Endodermal cell (in vitro differentiated cells): ENCODE results near the gene RALGPS2. TPM values are rescaled to one million over a fixed set of nuclear protein-coding genes. Genes with fewer than 3 reads are reported as not detected.

Experiments used
- DNase-seq: peaks from one replicate; pipeline ENCODE4 v3.0.0-alpha.2; 2017
- H3K27ac ChIP-seq: 2 replicates; pipeline ENCODE4 v1.5.1; 2013; ENCODE audit warnings: mild to moderate bottlenecking, low read depth, low read length, moderate library complexity
- H3K27me3 ChIP-seq: 2 replicates; pipeline ENCODE4 v1.6.1; 2013; ENCODE audit warnings: mild to moderate bottlenecking, low read length, moderate library complexity; ENCODE audit not compliant: insufficient read depth, control insufficient read depth, poor library complexity, severe bottlenecking
- H3K36me3 ChIP-seq: 2 replicates; pipeline ENCODE4 v1.7.0; 2013; ENCODE audit warnings: mild to moderate bottlenecking, low read length, moderate library complexity; ENCODE audit not compliant: control insufficient read depth, insufficient read depth
- H3K4me1 ChIP-seq: one replicate; pipeline ENCODE4 v1.7.0; 2013; ENCODE audit warnings: low read length; ENCODE audit not compliant: control insufficient read depth, insufficient read depth
- H3K4me3 ChIP-seq: 2 replicates; pipeline ENCODE4 v1.5.1; 2013; ENCODE audit warnings: mild to moderate bottlenecking, low read length, moderate library complexity
- H3K9ac ChIP-seq: 2 replicates; pipeline ENCODE4 v1.6.1; 2013; ENCODE audit warnings: mild to moderate bottlenecking, low read length, moderate library complexity; ENCODE audit not compliant: poor library complexity, severe bottlenecking; ENCODE audit errors: extremely low read depth
- H3K9me3 ChIP-seq: 2 replicates; pipeline ENCODE4 v1.6.1; 2013; ENCODE audit warnings: mild to moderate bottlenecking, low read length, moderate library complexity; ENCODE audit not compliant: control insufficient read depth
- H3K27ac Mint-ChIP-seq: 2 replicates; pipeline ENCODE4 v1.8.0; 2020; ENCODE audit warnings: mixed read lengths
- H3K27me3 Mint-ChIP-seq: 2 replicates; pipeline ENCODE4 v1.8.0; 2021; ENCODE audit warnings: mild to moderate bottlenecking, mixed read lengths; ENCODE audit not compliant: insufficient read depth
- H3K36me3 Mint-ChIP-seq: 2 replicates; pipeline ENCODE4 v1.8.0; 2020; ENCODE audit warnings: low read depth, mixed read lengths
- H3K4me1 Mint-ChIP-seq: 2 replicates; pipeline ENCODE4 v1.8.0; 2020; ENCODE audit warnings: mixed read lengths
- H3K4me3 Mint-ChIP-seq: 2 replicates; pipeline ENCODE4 v1.8.0; 2020; ENCODE audit warnings: mild to moderate bottlenecking, moderate library complexity, mixed read lengths
- H3K9me3 Mint-ChIP-seq: 2 replicates; pipeline ENCODE4 v1.8.0; 2020; ENCODE audit warnings: mild to moderate bottlenecking, mixed read lengths
- WGBS, 2 experiments: methylation state at CpG; one replicate each; pipeline versions ENCODE4 v1.1.5 to v1.1.7; 2013; ENCODE audit warnings: missing lambda C conversion rate in 2 of 2, mixed read lengths in 1 of 2; ENCODE audit not compliant: insufficient coverage in 1 of 2, insufficient read length in 1 of 2; 5-methylcytosine and 5-hydroxymethylcytosine counted together
- total RNA-seq, 2 donors: library from RNA; stranded (reverse); fragmentation: NEBNext Ultra II Directional in 1 of 2; extraction: Animal tissue kit (Norgen Biotek cat#: 25700) in 1 of 2; gene quantifications; 2 replicates in 1 of 2; 3 replicates in 1 of 2; pipeline ENCODE4 v1.2.1, GENCODE V29; 2021
- TF ChIP-seq, protein P1 (sequence below): fragments of 200-600 bp; sonication (generic); conservative IDR thresholded peaks from 2 replicates; pipeline ENCODE4 v1.5.0; 2021; ENCODE audit warnings: antibody characterized with exemption, mild to moderate bottlenecking

Gene RALGPS2
- total RNA-seq, 2 donors from 2014 or later, result 56.6 to 73.1 TPM

DNA sequence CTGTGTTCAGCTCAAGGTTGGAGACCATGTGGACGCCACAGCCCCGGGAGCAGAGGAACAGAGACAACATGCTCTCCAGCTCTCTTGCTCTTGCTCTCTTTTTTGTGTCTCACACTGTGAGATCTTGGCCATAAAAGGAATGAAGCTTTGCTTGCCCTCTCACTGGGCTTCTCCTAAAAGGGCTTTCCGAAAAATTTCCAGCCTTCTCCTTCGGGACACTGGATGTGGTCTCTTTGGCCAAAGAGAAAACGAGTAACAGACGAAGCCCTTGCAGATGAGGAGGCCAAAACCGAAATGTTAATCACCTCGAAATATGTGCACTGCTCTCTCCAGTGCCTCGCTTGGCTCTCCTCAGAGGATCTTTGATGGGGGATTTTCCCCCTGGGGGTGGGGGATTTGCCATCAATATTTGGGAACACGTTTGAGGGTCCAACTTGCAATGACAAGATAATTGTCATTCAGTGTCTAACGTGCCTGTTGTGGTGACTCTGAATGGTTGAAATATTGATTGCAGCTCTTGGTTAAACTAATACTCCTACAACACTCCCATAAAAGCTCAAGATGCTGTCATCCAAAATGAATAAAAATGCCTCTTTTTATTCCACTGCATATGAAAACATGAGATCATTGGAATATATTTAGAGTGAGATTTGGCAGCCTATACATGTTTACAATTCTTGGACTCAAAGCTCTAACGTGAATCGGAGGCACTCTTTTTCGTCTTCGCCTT is 214.5 kb downstream of the RALGPS2 start:
- Histone ChIP-seq H3K36me3 (no peaks in the 10 kb centered on the region), H3K4me1 (no peaks in the 10 kb centered on the region), H3K4me3 (no peak overlapping the region), H3K27ac (peak overlapping the region; percentile 7), H3K27me3 (no peaks in the 10 kb centered on the region), H3K9me3 (no peaks in the 10 kb centered on the region), H3K9ac (no peak overlapping the region)
- Mint-ChIP-seq H3K27me3 (no peaks in the 10 kb centered on the region), H3K4me1 (no peaks in the 10 kb centered on the region), H3K27ac (no peak overlapping the region), H3K4me3 (no peak overlapping the region), H3K36me3 (no peaks in the 10 kb centered on the region), H3K9me3 (no peaks in the 10 kb centered on the region)
- no peak for DNase-seq
- WGBS, 2 experiments, result 92 to 93% methylated on average over 12 to 15 of the region's 15 CpGs
- TF ChIP-seq, protein P1, sequence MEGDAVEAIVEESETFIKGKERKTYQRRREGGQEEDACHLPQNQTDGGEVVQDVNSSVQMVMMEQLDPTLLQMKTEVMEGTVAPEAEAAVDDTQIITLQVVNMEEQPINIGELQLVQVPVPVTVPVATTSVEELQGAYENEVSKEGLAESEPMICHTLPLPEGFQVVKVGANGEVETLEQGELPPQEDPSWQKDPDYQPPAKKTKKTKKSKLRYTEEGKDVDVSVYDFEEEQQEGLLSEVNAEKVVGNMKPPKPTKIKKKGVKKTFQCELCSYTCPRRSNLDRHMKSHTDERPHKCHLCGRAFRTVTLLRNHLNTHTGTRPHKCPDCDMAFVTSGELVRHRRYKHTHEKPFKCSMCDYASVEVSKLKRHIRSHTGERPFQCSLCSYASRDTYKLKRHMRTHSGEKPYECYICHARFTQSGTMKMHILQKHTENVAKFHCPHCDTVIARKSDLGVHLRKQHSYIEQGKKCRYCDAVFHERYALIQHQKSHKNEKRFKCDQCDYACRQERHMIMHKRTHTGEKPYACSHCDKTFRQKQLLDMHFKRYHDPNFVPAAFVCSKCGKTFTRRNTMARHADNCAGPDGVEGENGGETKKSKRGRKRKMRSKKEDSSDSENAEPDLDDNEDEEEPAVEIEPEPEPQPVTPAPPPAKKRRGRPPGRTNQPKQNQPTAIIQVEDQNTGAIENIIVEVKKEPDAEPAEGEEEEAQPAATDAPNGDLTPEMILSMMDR, result no peak

DNA sequence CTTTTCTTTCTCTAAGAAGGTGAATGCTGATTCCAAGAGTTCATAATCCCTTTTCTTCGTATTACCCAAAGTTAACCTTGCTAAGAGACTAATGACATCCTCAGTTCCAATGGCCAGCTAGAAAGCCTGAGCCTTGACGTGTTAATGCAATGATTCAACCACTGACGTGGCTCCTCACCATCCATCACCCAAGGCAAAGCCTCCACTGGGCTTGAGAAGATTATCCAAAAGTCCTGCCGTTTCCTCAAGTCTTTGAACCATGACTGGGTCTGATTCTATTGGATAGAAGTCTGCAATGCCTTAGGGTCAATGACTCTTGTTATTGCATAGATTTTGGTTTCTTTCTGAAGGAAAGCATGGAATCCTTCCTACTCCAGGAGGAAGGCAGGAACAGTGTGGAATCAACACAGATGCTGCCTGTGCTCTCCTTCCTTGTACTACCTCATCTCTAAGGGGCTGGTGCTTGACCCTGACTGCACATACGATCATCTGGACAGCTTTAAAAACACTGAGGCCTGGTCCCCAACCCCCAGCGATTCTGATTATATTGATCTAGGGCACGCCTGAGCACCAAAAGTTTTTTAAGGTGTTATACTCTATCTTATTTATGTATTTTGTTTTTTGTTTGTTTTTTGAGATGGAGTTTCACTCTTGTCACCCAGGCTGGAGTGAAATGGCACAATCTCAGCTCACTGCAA is 215.2 kb downstream of the RALGPS2 start:
- no peaks in the 10 kb centered on the region for H3K27me3 Mint-ChIP-seq
- Histone ChIP-seq H3K4me3 (no peak overlapping the region), H3K36me3 (no peaks in the 10 kb centered on the region), H3K27ac (no peak overlapping the region), H3K4me1 (no peaks in the 10 kb centered on the region), H3K9ac (no peak overlapping the region), H3K27me3 (no peaks in the 10 kb centered on the region), H3K9me3 (no peaks in the 10 kb centered on the region)
- H3K4me3 Mint-ChIP-seq, result no peak overlapping the region
- TF ChIP-seq, protein P1, result no peak
- 93 to 100% methylated on average over 5 to 7 of the region's 7 CpGs for WGBS, 2 experiments
- H3K27ac Mint-ChIP-seq, result no peak overlapping the region
- peak; percentile 12 for DNase-seq
- H3K4me1 Mint-ChIP-seq, result no peaks in the 10 kb centered on the region
- H3K9me3 Mint-ChIP-seq, result no peaks in the 10 kb centered on the region
- no peaks in the 10 kb centered on the region for H3K36me3 Mint-ChIP-seq

GRCh38 chr1:178941261-178941689 is 216.2 kb downstream of the RALGPS2 start:
- Histone ChIP-seq H3K27me3 (no peaks in the 10 kb centered on the region), H3K4me3 (no peak overlapping the region), H3K36me3 (no peaks in the 10 kb centered on the region), H3K9ac (no peak overlapping the region), H3K27ac (no peak overlapping the region), H3K4me1 (no peaks in the 10 kb centered on the region), H3K9me3 (no peaks in the 10 kb centered on the region)
- no peaks in the 10 kb centered on the region for H3K9me3 Mint-ChIP-seq
- no peaks in the 10 kb centered on the region for H3K4me1 Mint-ChIP-seq
- H3K27ac Mint-ChIP-seq, result no peak overlapping the region
- H3K27me3 Mint-ChIP-seq, result no peaks in the 10 kb centered on the region
- no peaks in the 10 kb centered on the region for H3K36me3 Mint-ChIP-seq
- no peak overlapping the region for H3K4me3 Mint-ChIP-seq
- 88 to 89% methylated on average over 4 to 11 of the region's 11 CpGs for WGBS, 2 experiments
- peak; percentile 52 for DNase-seq
- TF ChIP-seq, protein P1, result no peak
